H1 (cell line): ENCODE measurements around the gene SLC25A48. TPM values are rescaled to one million over a fixed set of nuclear protein-coding genes. Genes with fewer than 3 reads are reported as not detected.
A peak's percentile ranks its signal among the peaks of the same experiment; 100 is the strongest.

Experiments
- CTCF ChIA-PET: fragments of 300-600 bp; sonication (Branson Sonifier 250); formaldehyde crosslinking; loops from one replicate; lab custom pipeline; 2021; ENCODE audit not compliant: partially characterized antibody; lab: Charles Lee
- POLR2A ChIA-PET: fragments of 300-600 bp; sonication (Branson Sonifier 250); formaldehyde crosslinking; loops from one replicate; lab custom pipeline; 2021; ENCODE audit warnings: inconsistent platforms; ENCODE audit not compliant: partially characterized antibody; lab: Charles Lee
- DNase-seq, 2 experiments: peaks; one replicate each; pipeline versions ENCODE4 v3.0.0 to v3.0.0-alpha.2; 2010 to 2022; ENCODE audit warnings: low spot score in 2 of 2, low read depth in 1 of 2, mixed read lengths in 1 of 2
- FAIRE-seq: peaks from 2 replicates; lab custom pipeline; 2011; peaks lifted over from hg19 to GRCh38; lab: Jason Lieb, UNC
- H2AFZ ChIP-seq: 2 replicates; pipeline ENCODE4 v1.8.1; 2012; ENCODE audit warnings: low read length, inconsistent platforms
- H2AK5ac ChIP-seq: 2 replicates; pipeline ENCODE4 v1.6.1; 2013; ENCODE audit warnings: low read depth, low read length
- H2BK120ac ChIP-seq: replicated peaks from 2 replicates; pipeline ENCODE3; 2013; ENCODE audit warnings: low read depth, low read length, inconsistent platforms
- H2BK12ac ChIP-seq: 2 replicates; pipeline ENCODE4 v1.6.1; 2013; ENCODE audit warnings: low read depth, low read length
- H2BK15ac ChIP-seq: 2 replicates; pipeline ENCODE4 v1.6.1; 2013; ENCODE audit warnings: low read length
- H2BK20ac ChIP-seq: 2 replicates; pipeline ENCODE4 v1.6.1; 2013; ENCODE audit warnings: low read length
- H2BK5ac ChIP-seq: 2 replicates; pipeline ENCODE4 v1.6.1; 2013; ENCODE audit warnings: low read depth, low read length
- H3K14ac ChIP-seq: 2 replicates; pipeline ENCODE4 v1.6.1; 2013; ENCODE audit warnings: inconsistent platforms; ENCODE audit not compliant: insufficient read length
- H3K18ac ChIP-seq: 2 replicates; pipeline ENCODE4 v1.6.1; 2013; ENCODE audit warnings: low read length; ENCODE audit errors: extremely low read depth
- H3K23ac ChIP-seq: 2 replicates; pipeline ENCODE4 v1.6.1; 2013; ENCODE audit warnings: inconsistent platforms; ENCODE audit not compliant: insufficient read length
- H3K23me2 ChIP-seq: 2 replicates; pipeline ENCODE4 v1.6.1; 2013; ENCODE audit warnings: low read depth, low read length
- H3K27ac ChIP-seq: 2 replicates; pipeline ENCODE4 v1.6.1; 2011; ENCODE audit warnings: low read depth, low read length, inconsistent platforms
- H3K27me3 ChIP-seq, 4 experiments: replicated peaks in 1 of 4; 1 replicate in 1 of 4; 2 replicates in 3 of 4; pipeline versions ENCODE4 v1.6.1 to v1.8.1; 2011 to 2013; ENCODE audit warnings: low read length in 3 of 4, mild to moderate bottlenecking in 3 of 4, inconsistent platforms in 2 of 4, mixed read lengths in 2 of 4, moderate library complexity in 1 of 4; ENCODE audit not compliant: control insufficient read depth in 3 of 4, insufficient read depth in 3 of 4; ENCODE audit errors: extremely low read depth in 1 of 4
- H3K36me3 ChIP-seq, 4 experiments: 2 replicates each; pipeline versions ENCODE4 v1.6.1 to v1.8.1; 2011 to 2013; ENCODE audit warnings: mild to moderate bottlenecking in 4 of 4, low read length in 3 of 4, moderate library complexity in 2 of 4, control low read depth in 1 of 4, inconsistent platforms in 1 of 4; ENCODE audit not compliant: insufficient read depth in 4 of 4, control insufficient read depth in 2 of 4
- H3K4ac ChIP-seq: replicated peaks from 2 replicates; pipeline ENCODE3; 2013; ENCODE audit warnings: low read length, low read depth, mixed read lengths, inconsistent platforms; ENCODE audit not compliant: insufficient read length
- H3K4me1 ChIP-seq, 4 experiments: replicated peaks in 1 of 4; 1 replicate in 1 of 4; 2 replicates in 3 of 4; pipeline versions ENCODE4 v1.6.1 to v1.8.1; 2011 to 2013; ENCODE audit warnings: low read length in 3 of 4, inconsistent platforms in 2 of 4, mixed read lengths in 1 of 4; ENCODE audit not compliant: insufficient read depth in 4 of 4, control insufficient read depth in 3 of 4
- H3K4me2 ChIP-seq, 2 experiments: 2 replicates each; pipeline versions ENCODE4 v1.6.1 to v1.8.1; 2011 to 2013; ENCODE audit warnings: low read depth in 2 of 2, low read length in 2 of 2, control low read depth in 1 of 2, inconsistent platforms in 1 of 2, mild to moderate bottlenecking in 1 of 2; ENCODE audit not compliant: insufficient read depth in 1 of 2
- H3K4me3 ChIP-seq, 4 experiments: fragments of 200-600, 300-600 bp in 1 of 4; sonication (generic), shearing (Covaris generic), sonication (Bioruptor Twin) in 1 of 4; 2 replicates each; pipeline versions ENCODE4 v1.5.1 to v1.8.1; 2011 to 2016; ENCODE audit warnings: low read length in 4 of 4, low read depth in 3 of 4, control low read depth in 2 of 4, inconsistent platforms in 2 of 4, mild to moderate bottlenecking in 2 of 4, mixed read lengths in 1 of 4, moderate library complexity in 1 of 4; ENCODE audit not compliant: insufficient read depth in 2 of 4; ENCODE audit errors: extremely low read depth in 1 of 4
- H3K56ac ChIP-seq: replicated peaks from 2 replicates; pipeline ENCODE3; 2013; ENCODE audit warnings: low read depth, mild to moderate bottlenecking, mixed read lengths, low read length, inconsistent platforms; ENCODE audit not compliant: insufficient read length
- H3K79me1 ChIP-seq: 2 replicates; pipeline ENCODE4 v1.6.1; 2013; ENCODE audit warnings: low read depth, low read length, control low read depth
- H3K79me2 ChIP-seq, 2 experiments: 2 replicates each; pipeline versions ENCODE4 v1.6.1 to v1.8.1; 2012 to 2013; ENCODE audit warnings: low read length in 2 of 2, mild to moderate bottlenecking in 2 of 2, inconsistent platforms in 1 of 2; ENCODE audit not compliant: insufficient read depth in 2 of 2, control insufficient read depth in 1 of 2
- H3K9ac ChIP-seq, 4 experiments: replicated peaks in 1 of 4; 1 replicate in 1 of 4; 2 replicates in 3 of 4; pipeline versions ENCODE4 v1.6.1 to v1.8.1; 2011 to 2013; ENCODE audit warnings: low read depth in 3 of 4, low read length in 3 of 4, control low read depth in 2 of 4, mild to moderate bottlenecking in 2 of 4, moderate library complexity in 2 of 4, inconsistent platforms in 1 of 4; ENCODE audit errors: extremely low read depth in 1 of 4
- H3K9me3 ChIP-seq, 2 experiments: 2 replicates each; pipeline versions ENCODE4 v1.6.1 to v1.8.1; 2012 to 2013; ENCODE audit warnings: mild to moderate bottlenecking in 2 of 2, moderate library complexity in 2 of 2, control low read depth in 1 of 2, inconsistent platforms in 1 of 2, low read depth in 1 of 2, low read length in 1 of 2, mixed read lengths in 1 of 2; ENCODE audit not compliant: insufficient read depth in 2 of 2
- H4K20me1 ChIP-seq, 2 experiments: replicated peaks in 1 of 2; 2 replicates each; pipeline versions ENCODE3 to v1.8.1; 2011 to 2013; ENCODE audit warnings: inconsistent platforms in 2 of 2, low read length in 2 of 2, mild to moderate bottlenecking in 1 of 2; ENCODE audit not compliant: insufficient read depth in 2 of 2, control insufficient read depth in 1 of 2
- H4K5ac ChIP-seq: 2 replicates; pipeline ENCODE4 v1.6.1; 2013; ENCODE audit warnings: low read length, low read depth, mixed read lengths, inconsistent platforms; ENCODE audit not compliant: insufficient read length
- H4K8ac ChIP-seq: 2 replicates; pipeline ENCODE4 v1.8.0; 2013; ENCODE audit warnings: mild to moderate bottlenecking, moderate library complexity, low read length, inconsistent platforms; ENCODE audit not compliant: insufficient read depth; ENCODE audit errors: extremely low read depth
- H4K91ac ChIP-seq: replicated peaks from 2 replicates; pipeline ENCODE3; 2013; ENCODE audit warnings: low read length, mixed read lengths, inconsistent platforms; ENCODE audit not compliant: insufficient read length
- HDAC6 ChIP-seq: IDR thresholded peaks from one replicate; pipeline ENCODE4 v1.7.1; 2012; ENCODE audit warnings: low read depth, mild to moderate bottlenecking, inconsistent platforms, low read length, moderate library complexity
- POLR2AphosphoS5 ChIP-seq: IDR thresholded peaks from 2 replicates; pipeline ENCODE4 v1.6.1; 2011; ENCODE audit warnings: low read depth, low read length
- POU5F1 ChIP-seq: IDR thresholded peaks from 2 replicates; pipeline ENCODE4 v1.6.1; 2011; ENCODE audit warnings: low read depth, mild to moderate bottlenecking, low read length, moderate library complexity
- RAD21 ChIP-seq, 2 experiments: IDR thresholded peaks in 1 of 2; conservative IDR thresholded peaks in 1 of 2; 2 replicates each; pipeline ENCODE4 v1.6.1; 2011; ENCODE audit warnings: low read depth in 2 of 2, low read length in 2 of 2, improper control_type of control experiment in 1 of 2, inconsistent platforms in 1 of 2, mild to moderate bottlenecking in 1 of 2, moderate library complexity in 1 of 2
- WGBS, 2 experiments: shearing (Covaris generic) in 1 of 2; methylation state at CpG; one replicate each; pipeline versions ENCODE4 v1.1.6 to v1.1.7; 2013 to 2015; ENCODE audit warnings: low lambda C conversion rate in 2 of 2, mixed read lengths in 2 of 2, inconsistent platforms in 1 of 2, low coverage in 1 of 2, missing lambda C conversion rate in 1 of 2; ENCODE audit not compliant: insufficient replicate concordance in 2 of 2, insufficient coverage in 1 of 2, insufficient read length in 1 of 2; ENCODE audit errors: extremely low coverage in 1 of 2, missing lambda C conversion rate in 1 of 2; 5-methylcytosine and 5-hydroxymethylcytosine counted together
- polyA plus RNA-seq, 7 experiments: library from polyadenylated mRNA; depleted of rRNA in 3 of 7; stranded (reverse) in 5 of 7; unstranded in 2 of 7; fragments of >200 nt in 5 of 7; fragments of 200-250 nt in 2 of 7; gene quantifications; 1 replicate in 5 of 7; 2 replicates in 1 of 7; 4 replicates in 1 of 7; pipeline versions ENCODE4 v1.2.1 to v1.2.3, GENCODE V29; 2011 to 2013; ENCODE audit warnings: missing spikeins in 2 of 7, mixed read lengths in 2 of 7
- total RNA-seq: library from RNA; stranded (reverse); fragmentation: NEBNext Ultra II Directional; extraction: Animal tissue kit (Norgen Biotek cat#: 25700); gene quantifications from 2 replicates; pipeline ENCODE4 v1.2.1, GENCODE V29; 2021
- TF ChIP-seq, protein P1 (sequence below), 3 experiments: IDR thresholded peaks; 1 replicate in 2 of 3; 2 replicates in 1 of 3; pipeline versions ENCODE4 v1.5.1 to v1.6.1; 2011; ENCODE audit warnings: low read length in 3 of 3, mild to moderate bottlenecking in 3 of 3, inconsistent platforms in 2 of 3, low read depth in 1 of 3, moderate library complexity in 1 of 3; ENCODE audit not compliant: insufficient read depth in 1 of 3; ENCODE audit errors: control extremely low read depth in 1 of 3

SLC25A48 gene
- total and polyA plus RNA-seq, 2 of the 8 experiments (the other 6 are each of a cell fraction or from before 2014, with no cell fraction given), result 1.3 to 1.8 TPM

DNA sequence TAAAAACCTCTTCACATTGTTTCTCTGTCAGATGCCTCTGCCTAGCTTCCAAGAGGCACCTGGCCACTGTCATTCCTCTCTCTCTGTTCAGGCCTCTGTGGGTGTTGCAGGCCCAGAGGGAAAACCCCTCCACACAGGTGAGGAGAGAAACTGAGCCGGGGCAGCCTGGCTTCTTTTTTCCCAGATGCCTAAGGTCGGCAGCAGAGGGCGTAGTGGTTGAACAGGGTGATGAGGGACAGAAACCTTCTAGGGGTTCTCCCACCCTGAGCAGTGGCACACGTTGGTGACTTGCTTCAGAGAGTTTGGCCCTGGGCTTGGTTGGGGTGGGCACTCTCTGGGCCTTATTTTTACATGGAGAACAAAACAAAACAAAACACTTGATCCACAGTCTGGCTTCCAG lies 49.0 kb downstream of the SLC25A48 start:
- no peak for FAIRE-seq
- TF ChIP-seq POLR2AphosphoS5 (no peak), RAD21 (IDR thresholded peaks at IDR 0.05 in 1 of 2, conservative IDR thresholded peaks at IDR 0.05 in 1 of 2; ENCODE audit: low read depth in 2 of 2, low read length in 2 of 2) (peak; percentile 12 to 44; a peak in 3 of 4 replicates), POU5F1 (no peak), HDAC6 (no peak)
- TF ChIP-seq, protein P1, sequence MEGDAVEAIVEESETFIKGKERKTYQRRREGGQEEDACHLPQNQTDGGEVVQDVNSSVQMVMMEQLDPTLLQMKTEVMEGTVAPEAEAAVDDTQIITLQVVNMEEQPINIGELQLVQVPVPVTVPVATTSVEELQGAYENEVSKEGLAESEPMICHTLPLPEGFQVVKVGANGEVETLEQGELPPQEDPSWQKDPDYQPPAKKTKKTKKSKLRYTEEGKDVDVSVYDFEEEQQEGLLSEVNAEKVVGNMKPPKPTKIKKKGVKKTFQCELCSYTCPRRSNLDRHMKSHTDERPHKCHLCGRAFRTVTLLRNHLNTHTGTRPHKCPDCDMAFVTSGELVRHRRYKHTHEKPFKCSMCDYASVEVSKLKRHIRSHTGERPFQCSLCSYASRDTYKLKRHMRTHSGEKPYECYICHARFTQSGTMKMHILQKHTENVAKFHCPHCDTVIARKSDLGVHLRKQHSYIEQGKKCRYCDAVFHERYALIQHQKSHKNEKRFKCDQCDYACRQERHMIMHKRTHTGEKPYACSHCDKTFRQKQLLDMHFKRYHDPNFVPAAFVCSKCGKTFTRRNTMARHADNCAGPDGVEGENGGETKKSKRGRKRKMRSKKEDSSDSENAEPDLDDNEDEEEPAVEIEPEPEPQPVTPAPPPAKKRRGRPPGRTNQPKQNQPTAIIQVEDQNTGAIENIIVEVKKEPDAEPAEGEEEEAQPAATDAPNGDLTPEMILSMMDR (IDR thresholded peaks at IDR 0.05; ENCODE audit: control extremely low read depth in 1 of 3, insufficient read depth in 1 of 3, low read depth in 1 of 3, low read length in 3 of 3), result peak; percentile 50 to 62 (median 59)
- TF ChIP-seq, all 59 proteins: peak for 2

More for the DNA sequence above, 49.0 kb downstream of the SLC25A48 start:
- no peak overlapping the region for H2AFZ ChIP-seq
- H3K4me2 ChIP-seq, result no peak overlapping the region
- peak in 1 of 2 experiments; percentile 73 for DNase-seq
- H4K20me1 ChIP-seq, result no peaks in the 10 kb centered on the region
- H4K8ac ChIP-seq, result no peak overlapping the region
- ChIA-PET CTCF (interaction anchor here (0.9 to 5.3 kb wide), 14 partner anchors 8 to 419 kb away, joined by 3 to 37 read pairs (median 4); no protein-coding TSS in a partner anchor), POLR2A (no interaction called here)
- peaks cover 0 to 6% (median 4%) of the 10 kb centered on the region in 4 experiments; a peak in 2 of 7 replicates for H3K27me3 ChIP-seq
- no peak overlapping the region for H2BK120ac ChIP-seq
- no peak overlapping the region for H3K23ac ChIP-seq
- H3K4me3 ChIP-seq, result no peak overlapping the region
- H3K23me2 ChIP-seq, result peaks cover 2% of the 10 kb centered on the region
- no peak overlapping the region for H2BK5ac ChIP-seq
- 50% methylated on average over 4 of the region's 4 CpGs; no CpG with 5 or more reads in 1 of the 2 experiments for WGBS, 2 experiments
- H3K14ac ChIP-seq, result no peak overlapping the region
- H3K4ac ChIP-seq, result no peak overlapping the region
- H4K91ac ChIP-seq, result no peak overlapping the region
- no peak overlapping the region for H2BK20ac ChIP-seq
- peaks cover 5 to 10% (median 6%) of the 10 kb centered on the region in 4 experiments for H3K4me1 ChIP-seq
- no peak overlapping the region for H2BK12ac ChIP-seq
- H3K79me1 ChIP-seq, result no peaks in the 10 kb centered on the region
- H3K27ac ChIP-seq, result no peak overlapping the region
- H2AK5ac ChIP-seq, result no peak overlapping the region
- H4K5ac ChIP-seq, result no peak overlapping the region
- H3K56ac ChIP-seq, result no peak overlapping the region
- no peak overlapping the region for H2BK15ac ChIP-seq
- no peaks in the 10 kb centered on the region for H3K9me3 ChIP-seq
- H3K36me3 ChIP-seq, result no peaks in the 10 kb centered on the region
- H3K79me2 ChIP-seq, result no peaks in the 10 kb centered on the region
- H3K18ac ChIP-seq, result no peak overlapping the region
- no peak overlapping the region for H3K9ac ChIP-seq
